ENCODE measurements around the gene ZNF629.

DNA sequence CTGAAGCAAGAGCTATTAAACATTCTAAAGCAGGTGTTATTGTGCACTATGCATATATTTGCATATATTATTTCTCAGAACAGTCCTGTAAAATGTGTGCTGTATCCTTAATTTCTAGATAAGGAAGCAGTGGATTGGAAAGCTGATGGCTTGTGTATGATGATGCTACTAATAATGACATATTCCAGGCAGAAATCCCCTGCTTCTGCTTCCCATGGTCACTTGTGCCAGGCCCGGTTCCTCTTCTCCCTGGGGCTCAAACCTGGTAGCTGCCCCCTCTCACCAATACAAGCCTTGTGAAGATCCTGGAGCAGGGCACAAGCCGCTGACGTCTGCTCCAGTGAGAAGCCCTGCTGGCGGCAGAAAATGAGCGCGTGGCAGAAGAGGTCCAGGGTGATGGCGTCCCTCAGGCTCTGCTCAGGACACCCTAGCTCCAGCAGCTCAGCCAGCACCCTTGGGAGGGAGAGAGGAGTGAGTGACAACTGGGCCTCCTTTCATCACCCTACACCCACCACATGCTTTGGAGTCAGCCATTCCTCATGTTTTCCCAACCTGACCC, 26.9 kb downstream of the ZNF629 start:
- TF ChIP-seq POLR2A (IDR thresholded peaks at IDR 0.05; ENCODE audit: low read depth, low read length), result no peak
- no peak for TF ChIP-seq TAF1 (IDR thresholded peaks at IDR 0.05; ENCODE audit: low read depth, low read length)
- TF ChIP-seq POLR2AphosphoS5 (IDR thresholded peaks at IDR 0.05; ENCODE audit: low read depth, low read length), result no peak
- no peak for TF ChIP-seq PAX5 (IDR thresholded peaks at IDR 0.05; ENCODE audit: insufficient read depth, low read length, severe bottlenecking)
